Liver (tissue), 3 donors: ENCODE measurements around the gene CSHL1.
"Not testable (repeated sequence)": the region's sequence is repeated elsewhere in the genome, so short reads cannot be mapped to it uniquely, and the experiment has no call there.

ENCODE experiments used
- EGR1 ChIP-seq, 2 donors: IDR thresholded peaks; 2 replicates each; pipeline ENCODE4 v1.6.1; 2016 to 2018; ENCODE audit warnings: antibody characterized with exemption in 2 of 2, low read depth in 2 of 2
- GABPA ChIP-seq, 2 donors: IDR thresholded peaks in 1 of 2; conservative IDR thresholded peaks in 1 of 2; 2 replicates each; pipeline ENCODE4 v1.6.1; 2016; ENCODE audit warnings: antibody characterized with exemption in 2 of 2, mild to moderate bottlenecking in 1 of 2, moderate library complexity in 1 of 2
- HNF4A ChIP-seq, 2 donors: conservative IDR thresholded peaks; 2 replicates each; pipeline ENCODE4 v1.6.1; 2016; ENCODE audit warnings: antibody characterized with exemption in 2 of 2, mild to moderate bottlenecking in 2 of 2
- HNF4G ChIP-seq: IDR thresholded peaks from 2 replicates; pipeline ENCODE4 v1.6.1; 2016; ENCODE audit warnings: antibody characterized with exemption
- JUND ChIP-seq, 2 donors: IDR thresholded peaks; 2 replicates each; pipeline ENCODE4 v1.6.1; 2016; ENCODE audit warnings: antibody characterized with exemption in 2 of 2
- RAD21 ChIP-seq, 2 donors: IDR thresholded peaks; 2 replicates each; pipeline ENCODE4 v1.6.1; 2016; ENCODE audit warnings: antibody characterized with exemption in 2 of 2, mild to moderate bottlenecking in 2 of 2
- SP1 ChIP-seq: IDR thresholded peaks from 2 replicates; pipeline ENCODE4 v1.6.1; 2018; ENCODE audit warnings: antibody characterized with exemption, mild to moderate bottlenecking
- YY1 ChIP-seq: IDR thresholded peaks from 2 replicates; pipeline ENCODE4 v1.6.1; 2016; ENCODE audit warnings: antibody characterized with exemption, mild to moderate bottlenecking
- TF ChIP-seq, protein P1 (sequence below): fragments of 150-350 bp; IDR thresholded peaks from 2 replicates; pipeline ENCODE4 v1.5.1; 2017; ENCODE audit warnings: improper control_type of control experiment, low read depth, low read length; ENCODE audit not compliant: missing input control
- TF ChIP-seq, protein P2 (sequence below): IDR thresholded peaks from 2 replicates; pipeline ENCODE4 v1.6.1; 2016; ENCODE audit warnings: antibody characterized with exemption
- TF ChIP-seq, protein P3 (sequence below): IDR thresholded peaks from 2 replicates; pipeline ENCODE4 v1.6.1; 2016; ENCODE audit warnings: antibody characterized with exemption, mild to moderate bottlenecking
- TF ChIP-seq, protein P4 (sequence below): IDR thresholded peaks from 2 replicates; pipeline ENCODE4 v1.6.1; 2016; ENCODE audit warnings: antibody characterized with exemption
- donor health status: healthy.
- donor health status: healthy.

DNA sequence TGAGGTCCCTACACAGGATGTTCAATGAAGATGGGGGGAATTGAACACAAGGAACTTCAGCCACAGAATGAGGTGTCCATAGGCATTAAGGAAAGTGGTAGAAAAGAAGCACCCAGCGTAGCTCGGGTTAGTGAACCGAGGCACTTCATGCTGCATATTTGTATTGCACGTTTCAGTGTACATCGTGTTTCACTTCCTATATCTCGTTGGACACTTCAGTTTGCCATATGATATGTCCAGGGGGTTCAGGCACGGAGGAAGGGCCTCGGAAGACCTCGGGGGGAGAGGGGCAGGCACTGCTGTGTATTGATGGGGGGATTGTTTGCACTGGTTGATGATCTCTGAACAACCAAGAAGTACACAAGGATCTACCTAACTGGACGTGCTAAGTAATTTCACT is 4.7 kb upstream of the CSHL1 start:
- TF ChIP-seq, protein P1, sequence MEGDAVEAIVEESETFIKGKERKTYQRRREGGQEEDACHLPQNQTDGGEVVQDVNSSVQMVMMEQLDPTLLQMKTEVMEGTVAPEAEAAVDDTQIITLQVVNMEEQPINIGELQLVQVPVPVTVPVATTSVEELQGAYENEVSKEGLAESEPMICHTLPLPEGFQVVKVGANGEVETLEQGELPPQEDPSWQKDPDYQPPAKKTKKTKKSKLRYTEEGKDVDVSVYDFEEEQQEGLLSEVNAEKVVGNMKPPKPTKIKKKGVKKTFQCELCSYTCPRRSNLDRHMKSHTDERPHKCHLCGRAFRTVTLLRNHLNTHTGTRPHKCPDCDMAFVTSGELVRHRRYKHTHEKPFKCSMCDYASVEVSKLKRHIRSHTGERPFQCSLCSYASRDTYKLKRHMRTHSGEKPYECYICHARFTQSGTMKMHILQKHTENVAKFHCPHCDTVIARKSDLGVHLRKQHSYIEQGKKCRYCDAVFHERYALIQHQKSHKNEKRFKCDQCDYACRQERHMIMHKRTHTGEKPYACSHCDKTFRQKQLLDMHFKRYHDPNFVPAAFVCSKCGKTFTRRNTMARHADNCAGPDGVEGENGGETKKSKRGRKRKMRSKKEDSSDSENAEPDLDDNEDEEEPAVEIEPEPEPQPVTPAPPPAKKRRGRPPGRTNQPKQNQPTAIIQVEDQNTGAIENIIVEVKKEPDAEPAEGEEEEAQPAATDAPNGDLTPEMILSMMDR, result not testable (repeated sequence)
- not testable (repeated sequence) for TF ChIP-seq GABPA (IDR thresholded peaks at IDR 0.05 in 1 of 2, conservative IDR thresholded peaks at IDR 0.05 in 1 of 2); SP1; HNF4G; RAD21 (IDR thresholded peaks at IDR 0.05); JUND (IDR thresholded peaks at IDR 0.05); HNF4A (conservative IDR thresholded peaks at IDR 0.05); EGR1 (IDR thresholded peaks at IDR 0.05; ENCODE audit: low read depth in 2 of 2); YY1
- TF ChIP-seq, protein P2, sequence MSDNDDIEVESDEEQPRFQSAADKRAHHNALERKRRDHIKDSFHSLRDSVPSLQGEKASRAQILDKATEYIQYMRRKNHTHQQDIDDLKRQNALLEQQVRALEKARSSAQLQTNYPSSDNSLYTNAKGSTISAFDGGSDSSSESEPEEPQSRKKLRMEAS, result not testable (repeated sequence)
- TF ChIP-seq, protein P3, sequence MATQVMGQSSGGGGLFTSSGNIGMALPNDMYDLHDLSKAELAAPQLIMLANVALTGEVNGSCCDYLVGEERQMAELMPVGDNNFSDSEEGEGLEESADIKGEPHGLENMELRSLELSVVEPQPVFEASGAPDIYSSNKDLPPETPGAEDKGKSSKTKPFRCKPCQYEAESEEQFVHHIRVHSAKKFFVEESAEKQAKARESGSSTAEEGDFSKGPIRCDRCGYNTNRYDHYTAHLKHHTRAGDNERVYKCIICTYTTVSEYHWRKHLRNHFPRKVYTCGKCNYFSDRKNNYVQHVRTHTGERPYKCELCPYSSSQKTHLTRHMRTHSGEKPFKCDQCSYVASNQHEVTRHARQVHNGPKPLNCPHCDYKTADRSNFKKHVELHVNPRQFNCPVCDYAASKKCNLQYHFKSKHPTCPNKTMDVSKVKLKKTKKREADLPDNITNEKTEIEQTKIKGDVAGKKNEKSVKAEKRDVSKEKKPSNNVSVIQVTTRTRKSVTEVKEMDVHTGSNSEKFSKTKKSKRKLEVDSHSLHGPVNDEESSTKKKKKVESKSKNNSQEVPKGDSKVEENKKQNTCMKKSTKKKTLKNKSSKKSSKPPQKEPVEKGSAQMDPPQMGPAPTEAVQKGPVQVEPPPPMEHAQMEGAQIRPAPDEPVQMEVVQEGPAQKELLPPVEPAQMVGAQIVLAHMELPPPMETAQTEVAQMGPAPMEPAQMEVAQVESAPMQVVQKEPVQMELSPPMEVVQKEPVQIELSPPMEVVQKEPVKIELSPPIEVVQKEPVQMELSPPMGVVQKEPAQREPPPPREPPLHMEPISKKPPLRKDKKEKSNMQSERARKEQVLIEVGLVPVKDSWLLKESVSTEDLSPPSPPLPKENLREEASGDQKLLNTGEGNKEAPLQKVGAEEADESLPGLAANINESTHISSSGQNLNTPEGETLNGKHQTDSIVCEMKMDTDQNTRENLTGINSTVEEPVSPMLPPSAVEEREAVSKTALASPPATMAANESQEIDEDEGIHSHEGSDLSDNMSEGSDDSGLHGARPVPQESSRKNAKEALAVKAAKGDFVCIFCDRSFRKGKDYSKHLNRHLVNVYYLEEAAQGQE, result not testable (repeated sequence)
- TF ChIP-seq, protein P4, sequence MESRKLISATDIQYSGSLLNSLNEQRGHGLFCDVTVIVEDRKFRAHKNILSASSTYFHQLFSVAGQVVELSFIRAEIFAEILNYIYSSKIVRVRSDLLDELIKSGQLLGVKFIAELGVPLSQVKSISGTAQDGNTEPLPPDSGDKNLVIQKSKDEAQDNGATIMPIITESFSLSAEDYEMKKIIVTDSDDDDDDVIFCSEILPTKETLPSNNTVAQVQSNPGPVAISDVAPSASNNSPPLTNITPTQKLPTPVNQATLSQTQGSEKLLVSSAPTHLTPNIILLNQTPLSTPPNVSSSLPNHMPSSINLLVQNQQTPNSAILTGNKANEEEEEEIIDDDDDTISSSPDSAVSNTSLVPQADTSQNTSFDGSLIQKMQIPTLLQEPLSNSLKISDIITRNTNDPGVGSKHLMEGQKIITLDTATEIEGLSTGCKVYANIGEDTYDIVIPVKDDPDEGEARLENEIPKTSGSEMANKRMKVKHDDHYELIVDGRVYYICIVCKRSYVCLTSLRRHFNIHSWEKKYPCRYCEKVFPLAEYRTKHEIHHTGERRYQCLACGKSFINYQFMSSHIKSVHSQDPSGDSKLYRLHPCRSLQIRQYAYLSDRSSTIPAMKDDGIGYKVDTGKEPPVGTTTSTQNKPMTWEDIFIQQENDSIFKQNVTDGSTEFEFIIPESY, result not testable (repeated sequence)
